HG02981 (cell line): ENCODE data around the gene FGD1.

ENCODE experiments used
- ATAC-seq: cut with Tn5 transposase; IDR thresholded peaks from one replicate; pipeline ENCODE4 v1.9.1; 2021; ENCODE audit warnings: mild to moderate bottlenecking, moderate library complexity; ENCODE audit not compliant: unreplicated experiment

The FGD1 gene

DNA sequence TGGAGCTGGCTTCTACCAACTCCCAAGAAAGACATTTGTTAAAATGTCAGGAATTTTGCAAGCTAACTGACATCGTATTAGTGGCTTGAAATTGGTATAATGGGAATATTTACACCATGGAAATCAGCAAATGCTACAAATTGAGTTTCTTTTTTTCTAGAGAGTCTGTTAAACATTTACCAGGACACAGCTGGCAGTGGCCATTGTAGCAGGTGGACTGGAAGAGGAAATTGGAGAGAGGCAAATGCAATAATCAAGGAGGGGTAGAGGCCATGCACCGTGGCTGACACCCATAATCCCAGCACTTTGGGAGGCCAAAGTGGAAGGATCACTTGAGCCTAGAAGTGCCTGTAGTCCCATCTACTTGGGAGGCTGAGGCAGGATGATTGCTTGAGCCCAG is 88.8 kb downstream of the FGD1 start:
- ATAC-seq, result no peak

DNA sequence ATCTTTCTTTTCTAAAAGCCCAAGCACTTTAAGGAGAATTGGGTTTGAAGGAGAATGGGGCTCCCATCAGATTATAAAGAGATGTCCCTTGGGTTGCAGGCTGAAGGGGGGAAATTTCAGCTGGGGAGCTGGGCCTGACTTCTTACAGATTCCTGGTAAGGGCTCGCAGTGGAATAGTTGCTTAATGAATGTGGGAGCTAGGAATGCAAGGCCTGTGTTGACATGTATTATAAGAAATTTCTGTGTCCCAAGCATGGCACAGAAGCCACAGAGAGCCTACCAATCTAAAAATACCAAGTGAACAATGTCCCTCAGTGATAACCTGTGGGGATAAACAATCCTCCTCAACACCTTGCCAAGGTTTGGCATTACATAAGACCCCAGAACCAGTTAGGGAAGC is 98.9 kb downstream of the FGD1 start:
- ATAC-seq, result no peak
